ENCODE measurements around the gene TLCD1.
A peak's percentile ranks its signal among the peaks of the same experiment; 100 is the strongest.
"Not testable (repeated sequence)": the region's sequence is repeated elsewhere in the genome, so short reads cannot be mapped to it uniquely, and the experiment has no call there.

Gene TLCD1

DNA sequence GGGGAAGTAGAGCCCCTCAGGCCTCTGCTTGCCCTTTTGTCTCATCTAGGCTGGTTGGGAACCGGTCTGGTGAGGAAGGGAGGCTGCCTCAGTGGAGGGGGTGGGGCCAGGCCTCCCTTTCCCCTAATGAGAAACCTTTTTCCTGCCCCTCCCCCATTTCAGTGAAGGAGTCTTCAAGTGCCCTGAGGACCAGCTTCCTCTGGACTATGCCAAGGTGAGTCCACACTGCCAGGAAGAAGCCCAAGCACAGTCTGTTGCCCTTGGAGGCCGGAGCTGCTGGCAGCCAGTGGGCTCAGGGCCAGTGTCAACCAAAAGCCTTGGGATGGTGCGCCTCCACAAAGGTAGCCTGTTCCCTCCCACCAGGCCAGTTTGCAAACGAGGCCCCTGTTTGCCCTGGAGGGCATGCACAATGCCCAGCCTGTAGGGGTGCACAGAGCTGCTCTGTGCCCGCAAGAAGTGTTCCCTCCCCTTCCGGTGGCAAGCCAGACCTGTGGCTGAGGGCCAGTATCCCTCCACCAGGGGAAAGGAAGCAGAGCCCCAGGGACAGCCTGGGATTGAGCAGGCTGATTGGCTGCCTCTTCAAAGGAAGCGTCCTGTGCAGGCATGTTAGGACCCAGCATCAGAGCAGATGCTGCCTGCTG lies 21.1 kb upstream of the TLCD1 start:
- no peak for DNase-seq (ENCODE audit: low read depth in 3 of 3)

DNA sequence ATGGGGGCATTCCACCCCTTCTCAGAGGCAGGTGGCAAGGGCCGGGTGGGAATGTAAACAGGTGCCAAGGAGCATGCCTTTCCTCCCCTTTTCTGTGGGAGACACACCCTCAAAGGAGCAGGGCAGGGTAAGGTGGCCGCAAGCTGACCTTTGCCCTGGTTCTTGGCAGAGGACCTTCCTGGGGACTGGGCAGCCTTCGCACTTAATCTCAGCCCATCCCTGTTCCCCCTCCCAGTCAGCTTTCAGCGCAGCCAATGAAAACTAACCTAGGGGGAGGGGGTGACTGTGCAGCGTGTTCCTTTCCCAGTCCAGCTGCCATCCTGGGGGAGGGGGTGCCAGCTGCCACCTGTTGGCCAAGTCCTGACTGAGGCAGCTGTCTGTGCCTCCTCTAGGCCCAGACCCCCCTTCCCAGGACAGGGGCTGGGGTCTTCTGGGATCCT lies 20.6 kb upstream of the TLCD1 start:
- DNase-seq (ENCODE audit: low read depth in 3 of 3): no peak

DNA sequence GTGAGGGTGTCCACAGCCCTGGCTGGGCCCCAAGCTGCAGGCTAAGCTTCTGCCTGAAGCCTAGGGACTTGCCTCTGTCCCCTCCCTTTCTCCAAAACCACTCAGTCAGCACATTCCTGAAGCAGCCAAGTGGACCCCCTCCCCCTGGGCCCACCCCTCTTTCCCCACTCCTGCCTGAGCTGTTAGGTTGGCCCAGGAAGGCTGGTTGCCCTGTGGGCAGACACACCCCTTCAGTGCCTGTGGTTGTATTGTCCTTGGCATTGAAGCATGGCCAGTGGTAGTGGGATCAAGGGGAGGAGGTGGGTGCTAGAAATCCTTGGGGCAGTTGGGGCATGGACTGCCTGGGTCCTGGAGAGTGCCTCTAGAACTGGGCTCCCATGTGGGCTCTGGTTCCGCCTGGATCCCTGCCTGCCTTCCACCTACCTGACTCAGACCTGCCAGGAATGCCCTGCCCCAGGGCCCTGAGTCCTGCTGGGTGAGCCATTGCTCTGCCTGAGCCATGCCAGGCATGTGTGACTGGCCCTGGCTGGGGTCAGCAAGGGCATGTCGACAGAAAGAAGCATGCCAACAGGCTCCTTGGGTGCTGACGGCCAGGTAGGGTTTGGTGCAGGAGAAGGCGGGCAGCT lies 19.9 kb upstream of the TLCD1 start:
- DNase-seq (ENCODE audit: low read depth in 3 of 3): no peak

DNA sequence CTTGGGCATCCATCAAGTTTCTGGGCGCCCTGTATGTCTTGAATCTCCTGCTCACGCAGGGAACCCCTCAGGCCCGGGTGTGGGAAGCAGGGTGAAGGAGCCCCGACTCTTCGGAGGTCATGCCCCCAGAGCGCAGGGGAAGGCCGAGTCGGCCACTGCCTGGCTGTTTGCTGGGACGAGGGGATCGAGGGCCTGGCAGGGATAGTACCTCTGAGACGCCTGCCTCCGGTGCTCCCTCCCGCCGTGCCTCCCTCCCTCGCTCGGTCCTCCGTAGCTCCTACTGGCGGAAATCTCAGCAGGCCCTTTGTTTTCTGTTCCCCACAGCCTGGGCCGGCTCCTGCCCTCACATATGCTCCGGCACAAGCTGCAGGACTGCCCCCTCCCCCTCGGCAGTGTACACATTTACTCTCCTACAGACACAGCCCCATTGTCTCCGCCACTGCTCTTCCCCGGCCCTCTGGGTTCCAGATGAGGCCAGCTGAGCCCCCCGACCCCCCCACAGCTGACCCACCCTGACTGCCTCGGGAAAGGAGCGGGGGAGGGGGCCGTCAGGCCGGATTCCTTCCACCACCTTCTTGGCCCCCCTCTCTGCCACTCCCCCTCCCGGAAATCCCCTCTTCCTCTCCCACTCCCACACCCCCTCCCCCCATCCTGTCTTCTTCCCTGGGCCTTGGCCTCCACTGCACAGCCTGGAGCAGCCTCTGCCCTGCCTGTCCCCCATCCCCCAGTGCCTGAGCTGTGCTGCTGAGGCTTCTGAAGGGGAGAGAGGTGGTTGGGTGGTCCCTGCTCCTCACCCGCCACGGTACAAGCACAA lies 19.1 kb upstream of the TLCD1 start:
- no peak for DNase-seq (ENCODE audit: low read depth in 3 of 3)

DNA sequence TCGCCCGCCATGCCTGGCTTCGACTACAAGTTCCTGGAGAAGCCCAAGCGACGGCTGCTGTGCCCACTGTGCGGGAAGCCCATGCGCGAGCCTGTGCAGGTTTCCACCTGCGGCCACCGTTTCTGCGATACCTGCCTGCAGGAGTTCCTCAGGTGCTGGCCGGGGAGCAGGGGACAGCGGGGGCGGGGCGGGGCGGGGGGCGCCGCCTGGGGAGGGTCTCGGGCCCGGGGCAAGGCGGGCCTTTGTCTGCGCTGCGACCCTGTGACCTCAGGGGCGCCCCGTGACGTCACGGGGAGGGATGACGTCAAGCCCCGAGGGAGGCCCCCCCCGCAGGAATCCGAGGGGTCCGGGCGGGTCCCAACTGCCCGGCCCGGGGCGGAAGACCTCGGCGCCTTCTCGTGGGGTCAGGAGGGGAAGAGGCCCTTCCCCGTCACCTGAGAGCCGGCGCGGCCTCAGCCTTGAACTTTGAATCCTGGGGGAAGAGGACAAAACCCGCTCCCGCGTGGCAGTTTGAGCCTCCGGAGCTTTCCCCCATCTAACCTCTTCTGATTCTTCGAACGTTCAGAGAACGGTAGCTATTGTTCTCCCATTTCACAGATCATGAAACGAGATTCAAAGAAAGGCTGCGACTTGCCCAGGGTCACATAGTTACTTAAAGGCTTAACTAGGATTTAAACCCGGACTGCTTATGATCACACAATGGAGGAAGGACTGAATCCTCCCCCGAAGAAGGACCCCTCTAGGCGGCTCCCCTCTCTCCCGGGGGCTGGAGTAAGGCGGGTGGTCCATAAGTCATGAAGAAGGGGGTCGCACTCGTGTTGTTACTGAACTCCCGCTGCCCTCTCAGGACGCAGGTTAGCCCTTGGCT lies 18.3 kb upstream of the TLCD1 start:
- peak in 2 of 3 experiments; percentile 57 to 75 for DNase-seq (ENCODE audit: low read depth in 3 of 3)

DNA sequence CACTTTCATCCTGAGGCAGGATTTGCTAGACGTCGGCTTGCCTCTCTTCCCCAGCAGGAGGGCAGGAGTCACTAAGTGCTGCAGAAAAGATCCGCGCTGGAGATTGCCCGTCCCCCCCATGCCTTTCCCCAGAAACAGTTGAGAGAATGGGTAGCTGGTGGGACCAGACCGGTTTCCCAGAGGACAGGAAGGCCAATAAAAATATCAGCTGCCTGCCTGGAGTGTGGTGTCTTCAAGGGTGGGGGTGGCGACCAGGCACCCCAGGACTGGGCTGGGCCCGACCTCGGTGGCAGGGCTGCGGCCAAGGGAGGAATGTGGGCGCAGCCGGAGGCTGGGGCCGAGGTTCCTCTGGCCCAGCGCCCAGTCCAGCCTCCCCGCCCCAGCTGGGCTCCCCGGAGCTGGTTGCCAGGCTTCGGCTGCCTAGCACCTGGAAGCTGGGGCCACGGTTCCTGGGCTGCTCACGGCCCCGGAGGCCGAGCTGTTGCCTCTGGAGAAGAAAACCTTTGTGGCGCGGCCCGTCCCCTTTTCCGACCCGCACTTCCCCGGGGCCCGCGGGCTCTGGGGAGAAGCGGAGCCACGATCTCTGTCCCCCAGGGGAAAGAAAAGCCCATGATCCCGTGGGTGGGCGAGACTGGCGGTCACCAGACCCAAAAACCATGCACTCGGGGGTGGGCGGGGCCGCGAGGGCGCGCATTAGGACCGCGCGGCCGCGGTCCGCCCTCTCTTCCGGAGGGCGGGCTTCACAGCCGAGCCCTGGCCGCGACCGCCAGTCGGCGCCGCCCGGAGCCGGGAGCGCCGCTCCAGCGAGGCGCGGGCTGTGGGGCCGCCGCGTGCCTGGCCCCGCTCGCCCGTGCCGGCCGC lies 17.4 kb upstream of the TLCD1 start, which contains the start of gene TRAF4:
TRAF4 (plus strand) TSS at position 769 of the 861 bp plus-strand sequence. CDS start 102 bp downstream, outside the sequence.
- peak; percentile 49 to 85 (median 62) for DNase-seq (ENCODE audit: low read depth in 3 of 3)

DNA sequence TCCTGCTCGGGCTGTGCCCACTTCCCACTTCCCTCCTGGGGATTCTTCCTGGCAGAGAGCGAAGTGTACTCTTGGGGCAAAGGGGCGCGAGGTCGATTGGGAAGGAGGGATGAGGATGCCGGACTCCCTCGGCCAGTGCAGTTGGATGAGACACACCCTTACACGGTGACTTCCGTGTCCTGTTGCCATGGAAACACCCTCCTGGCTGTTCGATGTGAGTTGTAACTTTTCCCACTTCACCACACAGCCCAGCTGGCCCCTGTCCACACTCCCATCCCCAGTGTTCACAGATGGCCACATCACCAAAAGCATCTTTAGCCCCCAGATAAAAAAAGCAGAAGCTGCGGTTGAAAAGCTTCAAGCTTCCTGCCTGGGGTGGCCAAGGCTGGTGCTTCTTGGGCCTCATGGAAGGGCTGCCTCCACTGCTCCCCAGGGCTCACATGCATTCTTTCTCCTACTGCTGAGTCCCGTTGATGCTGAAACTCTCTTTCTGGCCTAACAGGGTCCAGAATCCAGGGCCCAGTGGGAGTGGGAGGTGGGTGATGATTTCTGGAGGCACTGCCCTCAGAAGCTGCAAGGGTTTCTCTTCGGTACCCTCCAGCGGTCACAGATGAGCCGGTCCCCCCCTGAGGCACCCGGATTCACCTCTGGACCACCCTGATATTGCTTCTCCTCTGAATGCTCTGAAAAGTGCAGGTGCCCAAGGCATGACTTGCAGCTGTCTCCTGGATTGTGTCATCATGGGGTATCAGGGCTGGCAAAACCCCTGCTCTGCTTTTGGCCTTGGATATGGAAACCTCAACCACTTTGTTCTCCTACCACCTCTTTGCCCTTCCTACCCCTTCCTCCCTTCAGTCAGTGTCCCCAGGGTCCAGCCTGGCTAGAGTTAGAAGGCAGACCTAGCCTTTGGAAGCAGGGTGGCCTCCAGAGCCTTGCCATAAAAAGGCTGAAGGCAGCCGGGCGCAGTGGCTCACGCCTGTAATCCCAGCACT lies 15.6 kb upstream of the TLCD1 start:
- DNase-seq (ENCODE audit: low read depth in 3 of 3): no peak

DNA sequence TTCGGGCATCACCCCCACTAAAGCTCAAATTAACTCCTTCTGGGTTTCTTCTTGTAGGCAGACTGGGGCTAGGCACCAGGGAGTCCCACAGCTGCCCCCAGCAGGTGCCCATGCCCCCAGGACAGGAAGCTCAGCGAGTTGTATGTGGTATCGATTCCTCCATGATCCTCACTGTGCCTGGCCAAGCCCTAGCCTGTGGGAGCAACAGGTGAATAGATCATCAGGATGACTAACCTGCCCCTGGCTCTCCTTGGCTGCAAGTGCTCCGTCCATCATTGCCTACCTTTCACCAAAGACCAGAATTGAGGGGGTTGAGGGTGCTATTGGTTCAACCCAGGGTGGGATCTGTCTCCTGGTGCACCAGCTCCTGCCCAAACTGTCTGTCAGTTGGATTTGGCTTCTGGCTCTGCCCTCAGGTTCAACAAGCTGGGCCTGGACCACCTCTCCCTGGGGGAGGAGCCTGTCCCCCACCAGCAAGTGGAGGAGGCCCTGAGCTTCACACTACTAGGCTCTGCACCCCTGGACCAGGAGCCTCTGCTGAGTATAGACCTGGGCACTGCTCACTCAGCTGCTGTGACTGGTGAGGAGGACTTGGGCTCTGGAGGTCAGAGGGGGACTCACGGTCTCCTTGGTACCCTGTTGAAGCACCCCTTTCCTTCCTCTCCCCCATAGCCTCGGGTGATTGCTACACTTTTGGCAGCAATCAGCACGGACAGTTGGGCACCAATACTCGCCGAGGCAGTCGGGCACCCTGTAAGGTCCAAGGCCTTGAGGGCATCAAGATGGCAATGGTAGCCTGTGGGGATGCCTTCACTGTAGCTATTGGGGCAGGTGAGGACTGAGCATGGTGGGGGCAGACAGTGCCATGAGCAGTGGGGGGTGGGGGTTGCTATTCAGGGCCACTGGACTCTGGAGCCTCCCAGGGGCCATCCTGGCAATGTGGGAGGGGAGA lies 14.6 kb upstream of the TLCD1 start:
- no peak for DNase-seq (ENCODE audit: low read depth in 3 of 3)

DNA sequence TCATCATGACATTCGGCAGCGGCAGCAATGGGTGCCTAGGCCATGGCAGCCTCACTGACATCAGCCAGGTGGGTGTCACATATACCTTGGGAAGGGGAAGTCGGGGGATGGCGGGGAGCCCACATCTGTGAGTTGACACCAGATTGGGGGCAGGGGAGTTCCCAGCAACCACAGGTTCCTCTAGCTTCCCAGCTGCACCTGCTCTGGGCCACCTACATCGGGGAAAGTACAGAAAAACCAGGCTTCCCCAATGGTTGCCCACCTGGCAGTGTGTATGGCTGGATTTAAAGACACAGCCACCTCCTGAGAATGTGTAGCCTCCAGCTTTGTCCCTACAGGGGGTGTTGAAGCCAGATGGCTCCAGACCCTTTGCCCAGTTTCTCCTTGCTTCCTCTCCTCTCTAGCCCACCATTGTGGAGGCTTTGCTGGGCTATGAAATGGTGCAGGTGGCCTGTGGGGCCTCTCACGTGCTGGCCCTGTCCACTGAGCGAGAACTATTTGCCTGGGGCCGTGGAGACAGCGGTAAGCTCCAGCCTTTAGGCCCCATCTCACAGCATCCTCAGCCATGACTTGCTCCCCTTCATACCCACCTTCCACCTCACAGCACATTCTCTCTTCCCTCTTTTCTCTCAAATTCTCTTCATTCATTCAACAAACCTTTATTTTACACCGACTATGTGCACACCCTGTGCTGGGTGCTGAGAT lies 12.8 kb upstream of the TLCD1 start:
- DNase-seq (ENCODE audit: low read depth in 3 of 3): peak in 1 of 3 experiments; percentile 59

DNA sequence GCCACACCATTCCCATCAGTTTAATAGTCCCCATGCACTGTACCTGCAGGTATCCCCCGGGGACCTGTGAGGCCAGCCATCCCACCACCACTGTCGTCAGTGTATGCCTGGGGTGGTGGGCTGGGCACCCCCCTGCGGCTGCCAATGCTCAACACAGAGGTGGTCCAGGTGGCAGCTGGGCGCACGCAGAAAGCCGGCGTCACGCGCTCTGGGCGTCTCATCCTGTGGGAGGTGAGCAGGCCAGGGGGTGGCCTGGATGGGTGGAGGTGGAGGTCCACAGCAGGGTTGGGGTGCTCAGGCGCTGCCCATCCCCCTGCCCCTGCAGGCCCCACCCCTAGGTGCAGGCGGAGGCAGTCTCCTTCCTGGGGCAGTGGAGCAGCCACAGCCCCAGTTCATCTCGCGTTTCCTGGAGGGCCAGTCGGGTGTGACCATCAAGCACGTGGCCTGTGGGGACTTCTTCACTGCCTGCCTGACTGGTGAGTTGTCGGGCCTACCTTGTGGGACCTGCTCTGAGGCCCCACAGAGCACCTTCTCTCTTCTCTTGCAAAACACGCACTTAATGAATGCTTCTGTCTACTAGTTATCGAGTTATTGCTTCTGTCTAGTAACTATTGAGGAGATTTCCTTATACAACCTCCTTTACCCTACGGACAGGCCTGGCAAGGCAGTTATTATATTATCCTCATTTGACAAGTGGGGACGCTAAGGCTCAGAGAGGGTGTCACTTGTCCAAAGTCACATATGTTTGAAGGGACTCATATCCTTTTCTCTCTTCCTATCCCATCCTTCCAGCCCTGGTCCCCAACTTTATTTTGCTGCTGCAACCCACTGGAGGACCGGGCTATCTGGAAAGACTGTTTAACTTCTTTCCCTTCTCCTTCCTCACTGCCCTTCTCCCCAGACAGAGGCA lies 12.0 kb upstream of the TLCD1 start:
- no peak for DNase-seq (ENCODE audit: low read depth in 3 of 3)

DNA sequence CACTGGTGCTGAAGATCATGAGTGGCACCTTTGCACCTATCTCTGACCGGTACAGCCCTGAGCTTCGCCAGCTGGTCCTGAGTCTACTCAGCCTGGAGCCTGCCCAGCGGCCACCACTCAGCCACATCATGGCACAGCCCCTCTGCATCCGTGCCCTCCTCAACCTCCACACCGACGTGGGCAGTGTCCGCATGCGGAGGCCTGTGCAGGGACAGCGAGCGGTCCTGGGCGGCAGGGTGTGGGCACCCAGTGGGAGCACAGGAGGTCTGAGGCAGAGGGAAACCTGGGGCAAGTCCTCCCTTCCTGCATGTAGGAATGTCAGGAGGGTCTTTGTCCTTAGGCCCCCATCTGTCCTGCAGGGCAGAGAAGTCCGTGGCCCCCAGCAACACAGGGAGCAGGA lies 11.3 kb upstream of the TLCD1 start:
- DNase-seq (ENCODE audit: low read depth in 3 of 3): no peak

DNA sequence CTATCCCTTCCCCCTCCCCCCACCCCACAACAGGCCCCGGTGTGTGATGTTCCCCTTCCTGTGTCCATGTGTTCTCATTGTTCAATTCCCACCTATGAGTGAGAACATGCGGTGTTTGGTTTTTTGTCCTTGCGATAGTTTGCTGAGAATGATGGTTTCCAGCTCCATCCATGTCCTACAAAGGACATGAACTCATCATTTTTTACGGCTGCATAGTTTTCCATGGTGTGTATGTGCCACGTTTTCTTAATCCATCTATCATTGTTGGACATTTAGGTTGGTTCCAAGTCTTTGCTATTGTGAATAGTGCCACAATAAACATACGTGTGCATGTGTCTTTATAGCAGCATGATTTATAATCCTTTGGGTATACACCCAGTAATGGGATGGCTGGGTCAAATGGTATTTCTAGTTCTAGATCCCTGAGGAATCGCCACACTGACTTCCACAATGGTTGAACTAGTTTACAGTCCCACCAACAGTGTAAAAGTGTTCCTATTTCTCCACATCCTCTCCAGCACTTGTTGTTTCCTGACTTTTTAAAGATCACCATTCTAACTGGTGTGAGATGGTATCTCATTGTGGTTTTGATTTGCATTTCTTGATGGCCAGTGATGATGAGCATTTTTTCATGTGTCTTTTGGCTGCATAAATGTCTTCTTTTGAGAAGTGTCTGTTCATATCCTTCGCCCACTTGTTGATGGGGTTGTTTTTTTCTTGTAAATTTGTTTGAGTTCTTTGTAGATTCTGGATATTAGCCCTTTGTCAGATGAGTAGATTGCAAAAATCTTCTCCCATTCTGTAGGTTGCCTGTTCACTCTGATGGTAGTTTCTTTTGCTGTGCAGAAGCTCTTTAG lies 10.1 kb upstream of the TLCD1 start:
- not testable (repeated sequence) for DNase-seq (ENCODE audit: low read depth in 3 of 3)

DNA sequence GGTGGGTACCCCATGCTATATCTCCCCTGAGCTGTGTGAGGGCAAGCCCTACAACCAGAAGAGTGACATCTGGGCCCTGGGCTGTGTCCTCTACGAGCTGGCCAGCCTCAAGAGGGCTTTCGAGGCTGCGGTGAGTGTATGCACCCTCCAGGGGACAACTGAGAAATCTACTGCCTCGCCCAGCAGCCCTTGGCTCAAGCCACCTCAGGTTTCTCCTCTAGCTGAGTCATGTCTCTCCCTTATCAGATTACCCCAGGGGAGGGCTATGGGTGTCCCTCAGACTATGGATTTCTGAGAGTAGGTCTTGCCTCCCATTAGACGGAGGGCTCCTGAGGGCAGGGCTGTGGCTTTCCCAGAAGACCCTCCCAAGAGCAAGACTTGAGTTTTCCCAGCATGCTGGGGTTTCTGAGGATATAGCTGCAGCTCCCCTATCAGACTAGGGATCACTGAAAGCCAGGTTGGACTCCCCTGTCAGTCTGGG lies 9.2 kb upstream of the TLCD1 start:
- no peak for DNase-seq (ENCODE audit: low read depth in 3 of 3)

DNA sequence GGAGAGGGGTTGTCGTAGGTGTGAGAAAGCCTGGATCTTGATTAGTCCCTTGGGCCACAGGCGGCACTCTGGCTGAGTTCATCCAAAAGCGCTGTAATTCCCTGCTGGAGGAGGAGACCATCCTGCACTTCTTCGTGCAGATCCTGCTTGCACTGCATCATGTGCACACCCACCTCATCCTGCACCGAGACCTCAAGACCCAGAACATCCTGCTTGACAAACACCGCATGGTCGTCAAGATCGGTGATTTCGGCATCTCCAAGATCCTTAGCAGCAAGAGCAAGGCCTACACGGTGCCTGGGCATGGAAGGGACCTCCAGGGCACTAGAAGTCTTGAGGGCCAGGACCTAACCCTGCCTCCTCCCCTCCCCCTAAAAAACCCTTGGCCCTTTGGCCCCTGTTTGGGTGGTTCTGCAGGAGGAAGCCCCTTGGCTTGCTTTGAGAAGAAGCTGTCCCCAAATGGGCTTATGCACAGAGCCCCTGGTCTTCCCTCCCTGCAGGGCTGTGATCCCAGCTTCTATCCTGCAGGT lies 8.7 kb upstream of the TLCD1 start:
- DNase-seq (ENCODE audit: low read depth in 3 of 3): no peak

DNA sequence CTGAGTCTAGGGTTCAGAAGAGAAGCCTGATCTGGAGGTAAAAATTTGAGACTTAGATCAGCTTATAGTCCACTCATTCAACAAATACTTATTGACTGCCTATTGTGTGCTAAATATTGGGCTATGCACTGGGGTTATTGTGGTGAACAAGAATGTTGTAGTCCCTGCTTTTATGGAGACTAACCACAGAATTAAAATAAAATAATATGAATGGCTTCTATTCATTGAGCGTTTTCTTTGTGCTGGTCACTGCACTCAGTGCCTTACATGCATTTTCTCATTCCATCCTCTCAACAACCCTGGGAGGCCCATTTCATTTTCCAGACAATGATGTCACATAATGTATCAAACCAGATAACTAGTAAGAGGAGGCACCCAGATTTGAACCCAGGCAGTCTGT lies 7.3 kb upstream of the TLCD1 start:
- DNase-seq (ENCODE audit: low read depth in 3 of 3): no peak
